ENCODE data around the gene ARNT2.

Gene ARNT2

GRCh38 chr15:80416702-80417101 lies 12.5 kb downstream of the ARNT2 start:
- no peak for TF ChIP-seq EZH2 (optimal IDR thresholded peaks at IDR 0.05; ENCODE audit: low read depth, low read length)
- TF ChIP-seq CTCF (IDR thresholded peaks at IDR 0.05; ENCODE audit: low read length), result no peak
- no peak for TF ChIP-seq EZH2phosphoT487 (IDR thresholded peaks at IDR 0.05; ENCODE audit: low read length)
- H3K27ac ChIP-seq (ENCODE audit: low read length), result no peak overlapping the region
- no peak overlapping the region for H2AFZ ChIP-seq (ENCODE audit: low read length)
- no peak overlapping the region for H3K4me3 ChIP-seq (ENCODE audit: low read length)
- H4K20me1 ChIP-seq (ENCODE audit: insufficient read depth, low read length), result no peaks in the 10 kb centered on the region
- no peaks in the 10 kb centered on the region for H3F3A ChIP-seq (ENCODE audit: insufficient read depth, low read length)
- no peak overlapping the region for H3K9ac ChIP-seq (ENCODE audit: low read length)
- H3K4me1 ChIP-seq (ENCODE audit: low read length), result peaks cover 4% of the 10 kb centered on the region
- no peak overlapping the region for H3K4me2 ChIP-seq (ENCODE audit: low read depth, low read length)
- H3K36me3 ChIP-seq (replicated peaks; ENCODE audit: insufficient read depth, low read length), result no peaks in the 10 kb centered on the region
- H3K9me2 ChIP-seq (replicated peaks; ENCODE audit: insufficient read depth, low read length), result no peaks in the 10 kb centered on the region
- no peaks in the 10 kb centered on the region for H3K9me3 ChIP-seq (replicated peaks; ENCODE audit: insufficient read depth, low read length)
- no peak for DNase-seq
- no peaks in the 10 kb centered on the region for H3K27me3 ChIP-seq (replicated peaks; ENCODE audit: insufficient read depth, low read length)
- no peaks in the 10 kb centered on the region for H3K79me2 ChIP-seq (ENCODE audit: low read length)

- Histone ChIP-seq H3K4me1 (ENCODE audit: low read length) (peaks cover 4% of the 10 kb centered on the region), H3K27me3 (replicated peaks; ENCODE audit: insufficient read depth, low read length) (no peaks in the 10 kb centered on the region), H3F3A (ENCODE audit: insufficient read depth, low read length) (no peaks in the 10 kb centered on the region), H2AFZ (ENCODE audit: low read length) (no peak overlapping the region), H4K20me1 (ENCODE audit: insufficient read depth, low read length) (no peaks in the 10 kb centered on the region), H3K36me3 (replicated peaks; ENCODE audit: insufficient read depth, low read length) (no peaks in the 10 kb centered on the region), H3K4me3 (ENCODE audit: low read length) (no peak overlapping the region), H3K27ac (ENCODE audit: low read length) (no peak overlapping the region), H3K4me2 (ENCODE audit: low read depth, low read length) (no peak overlapping the region), H3K79me2 (ENCODE audit: low read length) (no peaks in the 10 kb centered on the region), H3K9me2 (replicated peaks; ENCODE audit: insufficient read depth, low read length) (no peaks in the 10 kb centered on the region), H3K9ac (ENCODE audit: low read length) (no peak overlapping the region), H3K9me3 (replicated peaks; ENCODE audit: insufficient read depth, low read length) (no peaks in the 10 kb centered on the region)
- peak; percentile 48 for DNase-seq
- TF ChIP-seq EZH2phosphoT487 (IDR thresholded peaks at IDR 0.05; ENCODE audit: low read length), result no peak
- no peak for TF ChIP-seq EZH2 (optimal IDR thresholded peaks at IDR 0.05; ENCODE audit: low read depth, low read length)
- peak; percentile 73 for TF ChIP-seq CTCF (IDR thresholded peaks at IDR 0.05; ENCODE audit: low read length)
Observed at GRCh38 chr15:80418892-80419537, 14.8 kb downstream of the ARNT2 start.

DNA sequence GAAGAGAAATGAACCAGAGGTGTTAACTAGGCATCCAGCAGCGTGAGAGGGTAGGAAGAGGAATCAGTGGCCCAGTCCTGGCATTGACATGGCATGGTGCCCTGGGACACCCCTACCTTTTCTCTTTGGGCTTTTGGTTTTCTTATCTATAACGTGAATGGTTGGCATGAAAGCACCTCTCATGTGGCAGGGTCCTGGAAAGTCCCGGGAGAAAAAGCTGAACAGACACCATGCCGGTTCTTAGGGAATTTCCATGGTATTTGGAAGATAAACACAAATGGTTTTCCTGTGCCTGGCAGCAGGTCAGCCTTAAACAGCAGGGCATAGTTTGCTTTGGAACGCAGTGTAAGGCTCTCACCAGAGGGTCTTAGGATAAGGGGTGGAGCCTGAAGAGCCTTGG lies 15.4 kb downstream of the ARNT2 start:
- Histone ChIP-seq H3K27ac (ENCODE audit: low read length) (no peak overlapping the region), H2AFZ (ENCODE audit: low read length) (no peak overlapping the region), H3F3A (ENCODE audit: insufficient read depth, low read length) (no peaks in the 10 kb centered on the region), H3K4me1 (ENCODE audit: low read length) (peaks cover 4% of the 10 kb centered on the region), H3K9ac (ENCODE audit: low read length) (no peak overlapping the region), H4K20me1 (ENCODE audit: insufficient read depth, low read length) (no peaks in the 10 kb centered on the region), H3K9me3 (replicated peaks; ENCODE audit: insufficient read depth, low read length) (no peaks in the 10 kb centered on the region), H3K4me3 (ENCODE audit: low read length) (no peak overlapping the region), H3K79me2 (ENCODE audit: low read length) (no peaks in the 10 kb centered on the region), H3K4me2 (ENCODE audit: low read depth, low read length) (no peak overlapping the region), H3K9me2 (replicated peaks; ENCODE audit: insufficient read depth, low read length) (no peaks in the 10 kb centered on the region), H3K27me3 (replicated peaks; ENCODE audit: insufficient read depth, low read length) (no peaks in the 10 kb centered on the region), H3K36me3 (replicated peaks; ENCODE audit: insufficient read depth, low read length) (no peaks in the 10 kb centered on the region)
- no peak for TF ChIP-seq EZH2 (optimal IDR thresholded peaks at IDR 0.05; ENCODE audit: low read depth, low read length)
- TF ChIP-seq CTCF (IDR thresholded peaks at IDR 0.05; ENCODE audit: low read length), result no peak
- TF ChIP-seq EZH2phosphoT487 (IDR thresholded peaks at IDR 0.05; ENCODE audit: low read length), result no peak
- DNase-seq, result no peak
